ENCODE results near the gene ASXL2.

- TF ChIP-seq YY1 (IDR thresholded peaks at IDR 0.05; ENCODE audit: insufficient read depth, insufficient read length) (no peak), ZNF274 (IDR thresholded peaks at IDR 0.05; ENCODE audit: low read depth, low read length) (no peak), SUZ12 (IDR thresholded peaks at IDR 0.05; ENCODE audit: extremely low read depth, insufficient read depth, insufficient read length) (no peak)
These were observed 165.8 kb downstream of the ASXL2 start for GRCh38 chr2:25712455-25712854.

Data from NT2/D1 (cell line).